ENCODE results near the gene ENPP3. TPM values are rescaled to one million over a fixed set of nuclear protein-coding genes. Genes with fewer than 3 reads are reported as not detected.

The ENPP3 gene
- total and polyA plus RNA-seq, 4 donors, result 0.26 to 1.7 (median 0.71) TPM

- intact Hi-C loops (cut with DNase I), result no loop called here
- DNase-seq (no peak), ATAC-seq (ENCODE audit: low FRiP score) (no peak)
- no peaks in the 10 kb centered on the region for H3K36me3 ChIP-seq (ENCODE audit: control insufficient read depth in 1 of 2, insufficient read depth in 2 of 2, low read length in 1 of 2)
- H3K4me3 ChIP-seq (ENCODE audit: low read length in 2 of 2), result no peak overlapping the region
- H3K27me3 ChIP-seq (ENCODE audit: control insufficient read depth in 1 of 2, insufficient read depth in 2 of 2, low read length in 1 of 2), result no peaks in the 10 kb centered on the region
- no peaks in the 10 kb centered on the region for H3K9me3 ChIP-seq (ENCODE audit: control insufficient read depth, low read length)
- H3K4me1 ChIP-seq (ENCODE audit: control insufficient read depth in 1 of 2, insufficient read depth in 2 of 2, low read length in 2 of 2), result no peaks in the 10 kb centered on the region
- no peak overlapping the region for H3K27ac ChIP-seq (ENCODE audit: low read depth in 1 of 2, low read length in 2 of 2)
- WGBS, 2 donors, result 73 to 75% methylated on average over 4 of the region's 4 CpGs
Observed at GRCh38 chr6:131729550-131729949, 92.4 kb downstream of the ENPP3 start.

- no peaks in the 10 kb centered on the region for H3K36me3 ChIP-seq (ENCODE audit: control insufficient read depth in 1 of 2, insufficient read depth in 2 of 2, low read length in 1 of 2)
- no peak for DNase-seq
- no peaks in the 10 kb centered on the region for H3K4me1 ChIP-seq (ENCODE audit: control insufficient read depth in 1 of 2, insufficient read depth in 2 of 2, low read length in 2 of 2)
- no peak overlapping the region for H3K27ac ChIP-seq (ENCODE audit: low read depth in 1 of 2, low read length in 2 of 2)
- no peak overlapping the region for H3K4me3 ChIP-seq (ENCODE audit: low read length in 2 of 2)
- no peak for ATAC-seq (ENCODE audit: low FRiP score)
- intact Hi-C loops (cut with DNase I), result no loop called here
- 83 to 94% methylated on average over 5 of the region's 5 CpGs for WGBS, 2 donors
- no peaks in the 10 kb centered on the region for H3K9me3 ChIP-seq (ENCODE audit: control insufficient read depth, low read length)
- H3K27me3 ChIP-seq (ENCODE audit: control insufficient read depth in 1 of 2, insufficient read depth in 2 of 2, low read length in 1 of 2), result no peaks in the 10 kb centered on the region
Observed at GRCh38 chr6:131730264-131730663, 93.2 kb downstream of the ENPP3 start.

GRCh38 chr6:131731224-131731623, 94.1 kb downstream of the ENPP3 start:
- intact Hi-C loops (cut with DNase I), result no loop called here
- no peaks in the 10 kb centered on the region for H3K4me1 ChIP-seq (ENCODE audit: control insufficient read depth in 1 of 2, insufficient read depth in 2 of 2, low read length in 2 of 2)
- ATAC-seq (ENCODE audit: low FRiP score), result no peak

GRCh38 chr6:131733376-131734016, 96.4 kb downstream of the ENPP3 start:
- no peak overlapping the region for H3K27ac ChIP-seq (ENCODE audit: low read depth in 1 of 2, low read length in 2 of 2)
- H3K9me3 ChIP-seq (ENCODE audit: control insufficient read depth, low read length), result no peaks in the 10 kb centered on the region
- no peaks in the 10 kb centered on the region for H3K27me3 ChIP-seq (ENCODE audit: control insufficient read depth in 1 of 2, insufficient read depth in 2 of 2, low read length in 1 of 2)
- intact Hi-C loops (cut with DNase I), result no loop called here
- H3K4me3 ChIP-seq (ENCODE audit: low read length in 2 of 2), result peak overlapping the region in 1 of 2 donors; percentile 59
- ATAC-seq (ENCODE audit: low FRiP score) (no peak), DNase-seq (peak in 1 of 2 donors; percentile 49)
- no peaks in the 10 kb centered on the region for H3K4me1 ChIP-seq (ENCODE audit: control insufficient read depth in 1 of 2, insufficient read depth in 2 of 2, low read length in 2 of 2)
- H3K36me3 ChIP-seq (ENCODE audit: control insufficient read depth in 1 of 2, insufficient read depth in 2 of 2, low read length in 1 of 2), result no peaks in the 10 kb centered on the region
- 24 to 29% methylated on average over 9 of the region's 9 CpGs for WGBS, 2 donors

More at GRCh38 chr6:131731224-131731623, 94.1 kb downstream of the ENPP3 start:
- Histone ChIP-seq H3K9me3 (ENCODE audit: control insufficient read depth, low read length) (no peaks in the 10 kb centered on the region), H3K27me3 (ENCODE audit: control insufficient read depth in 1 of 2, insufficient read depth in 2 of 2, low read length in 1 of 2) (no peaks in the 10 kb centered on the region), H3K36me3 (ENCODE audit: control insufficient read depth in 1 of 2, insufficient read depth in 2 of 2, low read length in 1 of 2) (no peaks in the 10 kb centered on the region), H3K4me3 (ENCODE audit: low read length in 2 of 2) (no peak overlapping the region), H3K27ac (ENCODE audit: low read depth in 1 of 2, low read length in 2 of 2) (no peak overlapping the region)
- no peak for DNase-seq

- intact Hi-C loops (cut with DNase I), result no loop called here
- ATAC-seq (ENCODE audit: low FRiP score) (no peak), DNase-seq (no peak)
- H3K27me3 ChIP-seq (ENCODE audit: control insufficient read depth in 1 of 2, insufficient read depth in 2 of 2, low read length in 1 of 2), result no peaks in the 10 kb centered on the region
- H3K4me3 ChIP-seq (ENCODE audit: low read length in 2 of 2), result no peak overlapping the region
- 76 to 86% methylated on average over 9 of the region's 9 CpGs for WGBS, 2 donors
- no peak overlapping the region for H3K27ac ChIP-seq (ENCODE audit: low read depth in 1 of 2, low read length in 2 of 2)
- no peaks in the 10 kb centered on the region for H3K4me1 ChIP-seq (ENCODE audit: control insufficient read depth in 1 of 2, insufficient read depth in 2 of 2, low read length in 2 of 2)
- no peaks in the 10 kb centered on the region for H3K9me3 ChIP-seq (ENCODE audit: control insufficient read depth, low read length)
- H3K36me3 ChIP-seq (ENCODE audit: control insufficient read depth in 1 of 2, insufficient read depth in 2 of 2, low read length in 1 of 2), result no peaks in the 10 kb centered on the region
Observed at GRCh38 chr6:131736003-131736596, 99.0 kb downstream of the ENPP3 start.

GRCh38 chr6:131736811-131737210, 99.7 kb downstream of the ENPP3 start:
- Histone ChIP-seq H3K36me3 (ENCODE audit: control insufficient read depth in 1 of 2, insufficient read depth in 2 of 2, low read length in 1 of 2) (no peaks in the 10 kb centered on the region), H3K4me1 (ENCODE audit: control insufficient read depth in 1 of 2, insufficient read depth in 2 of 2, low read length in 2 of 2) (no peaks in the 10 kb centered on the region), H3K4me3 (ENCODE audit: low read length in 2 of 2) (no peak overlapping the region), H3K9me3 (ENCODE audit: control insufficient read depth, low read length) (no peaks in the 10 kb centered on the region), H3K27ac (ENCODE audit: low read depth in 1 of 2, low read length in 2 of 2) (no peak overlapping the region), H3K27me3 (ENCODE audit: control insufficient read depth in 1 of 2, insufficient read depth in 2 of 2, low read length in 1 of 2) (no peaks in the 10 kb centered on the region)
- intact Hi-C loops (cut with DNase I), result no loop called here
- ATAC-seq (ENCODE audit: low FRiP score) (no peak), DNase-seq (no peak)
- WGBS, 2 donors, result 100% methylated on average over 1 of the region's 1 CpG

GRCh38 chr6:131739136-131739535, 102.0 kb downstream of the ENPP3 start:
- intact Hi-C loops (cut with DNase I), result no loop called here
- 20 to 25% methylated on average over 5 of the region's 5 CpGs for WGBS, 2 donors
- H3K4me3 ChIP-seq (ENCODE audit: low read length in 2 of 2), result no peak overlapping the region

GRCh38 chr6:131740161-131740560, 103.1 kb downstream of the ENPP3 start:
- ATAC-seq (ENCODE audit: low FRiP score), result no peak
- intact Hi-C loops (cut with DNase I), result no loop called here
- Histone ChIP-seq H3K4me3 (ENCODE audit: low read length in 2 of 2) (no peak overlapping the region), H3K27me3 (ENCODE audit: control insufficient read depth in 1 of 2, insufficient read depth in 2 of 2, low read length in 1 of 2) (no peaks in the 10 kb centered on the region), H3K9me3 (ENCODE audit: control insufficient read depth, low read length) (no peaks in the 10 kb centered on the region), H3K36me3 (ENCODE audit: control insufficient read depth in 1 of 2, insufficient read depth in 2 of 2, low read length in 1 of 2) (no peaks in the 10 kb centered on the region), H3K27ac (ENCODE audit: low read depth in 1 of 2, low read length in 2 of 2) (no peak overlapping the region), H3K4me1 (ENCODE audit: control insufficient read depth in 1 of 2, insufficient read depth in 2 of 2, low read length in 2 of 2) (no peaks in the 10 kb centered on the region)
- DNase-seq, result no peak
- 66 to 67% methylated on average over 4 of the region's 4 CpGs for WGBS, 2 donors

More at GRCh38 chr6:131739136-131739535, 102.0 kb downstream of the ENPP3 start:
- H3K9me3 ChIP-seq (ENCODE audit: control insufficient read depth, low read length), result no peaks in the 10 kb centered on the region
- DNase-seq (no peak), ATAC-seq (ENCODE audit: low FRiP score) (no peak)
- no peaks in the 10 kb centered on the region for H3K4me1 ChIP-seq (ENCODE audit: control insufficient read depth in 1 of 2, insufficient read depth in 2 of 2, low read length in 2 of 2)
- H3K27ac ChIP-seq (ENCODE audit: low read depth in 1 of 2, low read length in 2 of 2), result no peak overlapping the region
- no peaks in the 10 kb centered on the region for H3K36me3 ChIP-seq (ENCODE audit: control insufficient read depth in 1 of 2, insufficient read depth in 2 of 2, low read length in 1 of 2)
- no peaks in the 10 kb centered on the region for H3K27me3 ChIP-seq (ENCODE audit: control insufficient read depth in 1 of 2, insufficient read depth in 2 of 2, low read length in 1 of 2)

- no peaks in the 10 kb centered on the region for H3K36me3 ChIP-seq (ENCODE audit: control insufficient read depth in 1 of 2, insufficient read depth in 2 of 2, low read length in 1 of 2)
- 93 to 97% methylated on average over 3 of the region's 3 CpGs for WGBS, 2 donors
- H3K27ac ChIP-seq (ENCODE audit: low read depth in 1 of 2, low read length in 2 of 2), result no peak overlapping the region
- no peak for DNase-seq
- no peaks in the 10 kb centered on the region for H3K9me3 ChIP-seq (ENCODE audit: control insufficient read depth, low read length)
- H3K4me3 ChIP-seq (ENCODE audit: low read length in 2 of 2), result no peak overlapping the region
- no peak for ATAC-seq (ENCODE audit: low FRiP score)
- H3K4me1 ChIP-seq (ENCODE audit: control insufficient read depth in 1 of 2, insufficient read depth in 2 of 2, low read length in 2 of 2), result no peaks in the 10 kb centered on the region
- H3K27me3 ChIP-seq (ENCODE audit: control insufficient read depth in 1 of 2, insufficient read depth in 2 of 2, low read length in 1 of 2), result no peaks in the 10 kb centered on the region
- intact Hi-C loops (cut with DNase I), result no loop called here
Observed at GRCh38 chr6:131741688-131742393, 104.7 kb downstream of the ENPP3 start.
